Ishikawa (cell line): ENCODE data around the gene DAO.

ENCODE experiments used
- CEBPB ChIP-seq: IDR thresholded peaks from 2 replicates; pipeline ENCODE4 v1.6.1; 2012
- CREB1 ChIP-seq: IDR thresholded peaks from 2 replicates; pipeline ENCODE4 v1.6.1; 2012; ENCODE audit warnings: low read depth
- EGR1 ChIP-seq: IDR thresholded peaks from 2 replicates; pipeline ENCODE4 v1.6.1; 2012
- EP300 ChIP-seq: IDR thresholded peaks from 2 replicates; pipeline ENCODE4 v1.6.1; 2012; ENCODE audit warnings: borderline replicate concordance
- FOXM1 ChIP-seq: IDR thresholded peaks from 2 replicates; pipeline ENCODE4 v1.6.1; 2012; ENCODE audit warnings: low read depth, borderline replicate concordance
- NFIC ChIP-seq: IDR thresholded peaks from 2 replicates; pipeline ENCODE4 v1.6.1; 2012
- RAD21 ChIP-seq: IDR thresholded peaks from 2 replicates; pipeline ENCODE4 v1.6.1; 2012; ENCODE audit warnings: low read depth
- TAF1 ChIP-seq: IDR thresholded peaks from 2 replicates; pipeline ENCODE4 v1.6.1; 2012; ENCODE audit warnings: low read depth, mild to moderate bottlenecking
- TCF12 ChIP-seq: IDR thresholded peaks from 2 replicates; pipeline ENCODE4 v1.6.1; 2012; ENCODE audit warnings: low read depth
- TEAD4 ChIP-seq: IDR thresholded peaks from 2 replicates; pipeline ENCODE4 v1.6.1; 2012
- YY1 ChIP-seq: IDR thresholded peaks from 2 replicates; pipeline ENCODE4 v1.6.1; 2012; ENCODE audit warnings: low read depth
- ZBTB7A ChIP-seq: IDR thresholded peaks from 2 replicates; pipeline ENCODE4 v1.6.1; 2012; ENCODE audit warnings: low read depth
- TF ChIP-seq, protein P1 (sequence below): IDR thresholded peaks from 2 replicates; pipeline ENCODE4 v1.6.1; 2012
- TF ChIP-seq, protein P2 (sequence below): IDR thresholded peaks from 2 replicates; pipeline ENCODE4 v1.6.1; 2012
- TF ChIP-seq, protein P3 (sequence below): IDR thresholded peaks from 2 replicates; pipeline ENCODE4 v1.6.1; 2012; ENCODE audit warnings: low read depth, mild to moderate bottlenecking

The DAO gene

DNA sequence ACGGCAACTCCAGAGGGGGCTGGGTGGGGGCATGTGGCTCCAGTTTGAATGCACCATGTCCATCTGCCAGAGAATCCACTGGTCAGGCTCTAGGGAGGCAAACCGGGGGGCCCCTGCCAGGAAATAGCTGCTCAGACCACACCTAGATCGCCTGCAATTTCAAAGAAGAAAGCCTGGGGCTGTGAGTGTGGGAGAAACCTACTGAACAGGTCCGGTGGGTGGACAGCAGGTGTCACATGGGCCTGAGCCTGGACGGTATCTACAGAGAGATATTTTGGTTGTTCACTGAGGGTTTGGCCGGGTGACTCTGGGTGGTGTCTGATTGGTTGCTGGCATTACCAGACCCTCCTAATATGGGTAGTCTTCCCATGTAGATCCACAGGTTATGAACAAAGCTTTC lies 32.0 kb downstream of the DAO start:
- TF ChIP-seq, protein P1, sequence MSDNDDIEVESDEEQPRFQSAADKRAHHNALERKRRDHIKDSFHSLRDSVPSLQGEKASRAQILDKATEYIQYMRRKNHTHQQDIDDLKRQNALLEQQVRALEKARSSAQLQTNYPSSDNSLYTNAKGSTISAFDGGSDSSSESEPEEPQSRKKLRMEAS = peak; percentile 52; the same call in 1 of the 2 replicates
- no peak for TF ChIP-seq CEBPB
- TF ChIP-seq NFIC = peak; percentile 28; the same call in 1 of the 2 replicates
- no peak for TF ChIP-seq EGR1
- TF ChIP-seq, protein P2, sequence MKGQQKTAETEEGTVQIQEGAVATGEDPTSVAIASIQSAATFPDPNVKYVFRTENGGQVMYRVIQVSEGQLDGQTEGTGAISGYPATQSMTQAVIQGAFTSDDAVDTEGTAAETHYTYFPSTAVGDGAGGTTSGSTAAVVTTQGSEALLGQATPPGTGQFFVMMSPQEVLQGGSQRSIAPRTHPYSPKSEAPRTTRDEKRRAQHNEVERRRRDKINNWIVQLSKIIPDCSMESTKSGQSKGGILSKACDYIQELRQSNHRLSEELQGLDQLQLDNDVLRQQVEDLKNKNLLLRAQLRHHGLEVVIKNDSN = peak; percentile 78
- peak; percentile 55 for TF ChIP-seq TCF12

DNA sequence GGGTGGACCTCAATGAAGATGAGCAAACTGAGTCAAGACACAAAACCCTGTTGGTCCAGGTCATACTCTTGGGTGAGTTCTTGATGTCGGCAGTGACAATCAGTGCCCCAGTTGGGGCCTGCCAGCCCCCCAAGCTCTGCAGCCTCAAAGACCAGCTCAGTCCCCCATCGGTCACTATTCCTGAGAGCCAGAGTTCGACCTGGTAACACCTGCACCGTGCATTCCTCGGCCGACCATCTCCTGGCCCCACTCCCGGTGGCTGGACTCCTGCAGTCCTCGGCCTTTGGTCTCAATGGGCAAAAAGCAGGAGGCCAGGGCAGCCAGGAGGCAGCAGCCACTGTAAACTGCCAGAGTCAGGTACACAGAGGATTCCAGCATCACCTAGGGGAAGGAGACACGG lies 32.5 kb downstream of the DAO start:
- TF ChIP-seq, protein P1 = no peak
- TF ChIP-seq EGR1 (no peak), TCF12 (no peak), CEBPB (no peak), EP300 (no peak), NFIC (no peak), CREB1 (no peak)
- TF ChIP-seq, protein P3, sequence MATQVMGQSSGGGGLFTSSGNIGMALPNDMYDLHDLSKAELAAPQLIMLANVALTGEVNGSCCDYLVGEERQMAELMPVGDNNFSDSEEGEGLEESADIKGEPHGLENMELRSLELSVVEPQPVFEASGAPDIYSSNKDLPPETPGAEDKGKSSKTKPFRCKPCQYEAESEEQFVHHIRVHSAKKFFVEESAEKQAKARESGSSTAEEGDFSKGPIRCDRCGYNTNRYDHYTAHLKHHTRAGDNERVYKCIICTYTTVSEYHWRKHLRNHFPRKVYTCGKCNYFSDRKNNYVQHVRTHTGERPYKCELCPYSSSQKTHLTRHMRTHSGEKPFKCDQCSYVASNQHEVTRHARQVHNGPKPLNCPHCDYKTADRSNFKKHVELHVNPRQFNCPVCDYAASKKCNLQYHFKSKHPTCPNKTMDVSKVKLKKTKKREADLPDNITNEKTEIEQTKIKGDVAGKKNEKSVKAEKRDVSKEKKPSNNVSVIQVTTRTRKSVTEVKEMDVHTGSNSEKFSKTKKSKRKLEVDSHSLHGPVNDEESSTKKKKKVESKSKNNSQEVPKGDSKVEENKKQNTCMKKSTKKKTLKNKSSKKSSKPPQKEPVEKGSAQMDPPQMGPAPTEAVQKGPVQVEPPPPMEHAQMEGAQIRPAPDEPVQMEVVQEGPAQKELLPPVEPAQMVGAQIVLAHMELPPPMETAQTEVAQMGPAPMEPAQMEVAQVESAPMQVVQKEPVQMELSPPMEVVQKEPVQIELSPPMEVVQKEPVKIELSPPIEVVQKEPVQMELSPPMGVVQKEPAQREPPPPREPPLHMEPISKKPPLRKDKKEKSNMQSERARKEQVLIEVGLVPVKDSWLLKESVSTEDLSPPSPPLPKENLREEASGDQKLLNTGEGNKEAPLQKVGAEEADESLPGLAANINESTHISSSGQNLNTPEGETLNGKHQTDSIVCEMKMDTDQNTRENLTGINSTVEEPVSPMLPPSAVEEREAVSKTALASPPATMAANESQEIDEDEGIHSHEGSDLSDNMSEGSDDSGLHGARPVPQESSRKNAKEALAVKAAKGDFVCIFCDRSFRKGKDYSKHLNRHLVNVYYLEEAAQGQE = no peak

DNA sequence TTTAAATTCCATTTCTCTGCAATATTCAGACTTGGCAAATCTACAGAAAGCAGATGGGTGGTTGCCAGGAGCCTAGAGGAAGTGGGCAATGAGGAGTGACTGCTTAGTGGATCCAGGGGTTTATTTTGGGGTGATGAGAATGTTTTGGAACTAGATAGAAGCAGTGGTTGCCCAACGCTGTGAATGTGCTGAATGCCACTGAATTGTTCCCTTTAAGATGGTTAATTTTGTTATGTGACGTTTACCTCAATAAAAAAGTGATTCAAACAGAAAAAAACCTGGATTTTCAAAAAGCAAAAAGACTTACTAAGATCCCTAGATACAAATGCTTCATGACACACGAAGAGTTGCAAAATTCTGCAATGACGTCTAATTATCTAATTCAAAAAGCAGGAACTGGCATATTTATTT lies 34.2 kb downstream of the DAO start:
- TF ChIP-seq, protein P2 = no peak
- no peak for TF ChIP-seq TEAD4
- TF ChIP-seq NFIC = no peak
- no peak for TF ChIP-seq YY1
- no peak for TF ChIP-seq EGR1
- TF ChIP-seq TCF12 = no peak
- no peak for TF ChIP-seq CEBPB
- no peak for TF ChIP-seq FOXM1
- TF ChIP-seq TAF1 = no peak
- TF ChIP-seq RAD21 = no peak
- TF ChIP-seq, protein P3 = no peak

DNA sequence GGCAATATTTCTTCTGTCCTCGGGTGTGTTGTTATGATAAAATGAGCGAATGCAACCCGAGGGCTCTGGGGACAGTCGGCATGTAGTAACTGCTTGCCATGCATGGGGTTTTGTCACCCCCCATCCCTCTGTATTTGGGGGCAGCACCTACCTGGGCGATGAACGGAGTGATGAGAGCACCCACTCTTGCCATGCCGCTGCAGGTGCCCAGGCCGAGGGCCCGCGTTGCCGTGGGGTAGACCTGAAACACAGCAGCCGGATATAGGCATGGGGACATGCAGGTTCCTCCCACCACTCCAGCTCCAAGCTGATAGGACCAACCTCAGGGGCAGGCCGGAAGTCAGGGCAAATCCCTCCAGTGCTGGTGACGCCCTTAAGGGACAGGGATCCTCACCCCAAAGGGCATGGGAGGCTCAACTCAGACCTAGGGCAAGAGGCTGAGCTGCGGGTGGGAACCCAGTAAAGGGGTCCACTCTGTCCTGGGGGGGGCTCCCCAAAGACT lies 35.8 kb downstream of the DAO start:
- TF ChIP-seq CREB1 (no peak), NFIC (no peak), ZBTB7A (no peak), FOXM1 (no peak), EGR1 (no peak), EP300 (no peak), TEAD4 (no peak), RAD21 (no peak), CEBPB (no peak), TCF12 (no peak), TAF1 (no peak), YY1 (no peak)
- TF ChIP-seq, protein P2 = no peak
- TF ChIP-seq, protein P3 = no peak
- TF ChIP-seq, protein P1 = no peak
